Ectodermal cell (in vitro differentiated cells): ENCODE measurements around the gene EXPH5.

ENCODE experiments used
- H3K27ac ChIP-seq: 2 replicates; pipeline ENCODE4 v1.7.0; 2013; ENCODE audit warnings: mild to moderate bottlenecking, low read depth, low read length; ENCODE audit not compliant: insufficient read depth, poor library complexity, severe bottlenecking
- H3K27me3 ChIP-seq: 2 replicates; pipeline ENCODE4 v1.7.0; 2013; ENCODE audit warnings: mild to moderate bottlenecking, low read length; ENCODE audit not compliant: insufficient read depth, control insufficient read depth, poor library complexity, severe bottlenecking
- H3K36me3 ChIP-seq: one replicate; pipeline ENCODE4 v1.7.0; 2013; ENCODE audit warnings: low read length; ENCODE audit not compliant: control insufficient read depth, insufficient read depth
- H3K4me1 ChIP-seq: one replicate; pipeline ENCODE4 v1.7.0; 2013; ENCODE audit warnings: low read length; ENCODE audit not compliant: control insufficient read depth, insufficient read depth
- H3K4me3 ChIP-seq: 2 replicates; pipeline ENCODE4 v1.7.0; 2013; ENCODE audit warnings: low read depth, low read length, control low read depth; ENCODE audit not compliant: insufficient read depth
- H3K9me3 ChIP-seq: 2 replicates; pipeline ENCODE4 v1.7.0; 2013; ENCODE audit warnings: mild to moderate bottlenecking, low read length, moderate library complexity; ENCODE audit not compliant: control insufficient read depth
- WGBS, 2 experiments: methylation state at CpG; one replicate each; pipeline ENCODE4 v1.1.7; 2013; ENCODE audit warnings: missing lambda C conversion rate in 2 of 2; 5-methylcytosine and 5-hydroxymethylcytosine counted together

The EXPH5 gene

DNA sequence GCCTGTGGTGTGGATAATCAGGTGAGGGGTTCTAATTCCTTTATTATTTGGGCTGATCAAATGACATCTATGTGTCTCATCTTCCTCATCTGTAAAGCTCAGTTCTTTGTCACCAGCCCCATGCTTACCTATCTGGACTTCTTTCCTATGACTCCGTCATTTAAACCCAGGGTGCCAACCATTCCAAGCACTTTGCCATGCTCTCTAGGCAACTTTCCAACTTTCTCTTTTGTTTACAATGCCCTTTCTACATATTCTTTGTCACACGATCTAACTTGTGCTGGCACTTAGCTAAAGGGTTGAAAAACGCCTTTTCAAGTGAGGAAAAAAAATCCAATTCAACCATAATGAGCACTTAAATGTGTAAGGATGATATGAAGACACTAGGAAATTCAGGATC is 27.9 kb downstream of the EXPH5 start:
- Histone ChIP-seq H3K27ac (no peak overlapping the region), H3K27me3 (no peaks in the 10 kb centered on the region), H3K36me3 (no peaks in the 10 kb centered on the region), H3K4me1 (peaks cover 13% of the 10 kb centered on the region), H3K4me3 (no peak overlapping the region), H3K9me3 (no peaks in the 10 kb centered on the region)
- 89 to 90% methylated on average over 2 to 3 of the region's 3 CpGs for WGBS, 2 experiments

DNA sequence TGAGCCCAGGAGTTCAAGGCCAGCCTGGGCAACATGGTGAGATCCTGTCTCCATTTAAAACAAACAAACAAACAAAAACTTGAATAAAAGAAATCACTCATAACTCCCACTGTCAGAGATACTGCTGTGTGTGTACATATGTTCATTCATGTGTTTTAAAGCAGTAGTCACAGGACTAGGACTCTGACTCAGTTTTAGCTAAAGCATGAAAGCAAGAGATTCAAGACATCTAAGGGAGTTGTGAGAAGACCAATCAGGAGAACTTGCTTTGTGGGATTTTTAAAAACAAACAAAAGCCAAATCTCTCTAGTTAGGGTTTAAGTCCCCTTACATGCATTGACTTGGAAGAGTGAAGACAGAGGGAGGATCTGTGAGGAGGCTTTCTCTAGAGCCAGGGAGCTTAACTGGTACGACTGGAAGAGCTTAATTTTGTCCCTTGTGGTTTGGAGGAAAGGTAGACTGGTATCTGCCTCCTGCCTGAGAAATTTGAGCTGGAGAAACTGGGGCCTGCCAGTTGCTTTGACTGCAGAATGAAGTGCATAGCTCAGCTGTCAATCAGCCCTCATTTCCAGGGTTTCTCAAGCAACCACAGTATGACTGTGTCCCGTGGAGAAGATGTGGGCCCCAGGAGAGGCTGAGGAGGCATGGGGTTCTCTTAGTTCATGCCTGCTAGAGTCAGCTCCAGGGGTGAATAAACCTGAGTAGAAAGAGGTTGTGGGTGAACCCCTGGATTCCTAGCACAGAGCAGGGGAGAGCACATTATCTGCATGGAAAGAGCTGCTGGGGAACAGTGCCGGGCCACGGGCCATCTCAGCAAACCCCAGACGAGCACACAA is 30.6 kb downstream of the EXPH5 start:
- WGBS, 2 experiments: 75 to 78% methylated on average over 5 of the region's 5 CpGs
- H3K27me3 ChIP-seq: no peaks in the 10 kb centered on the region
- H3K4me1 ChIP-seq: peaks cover 13% of the 10 kb centered on the region
- no peaks in the 10 kb centered on the region for H3K36me3 ChIP-seq
- H3K27ac ChIP-seq: no peak overlapping the region
- no peaks in the 10 kb centered on the region for H3K9me3 ChIP-seq
- H3K4me3 ChIP-seq: no peak overlapping the region

DNA sequence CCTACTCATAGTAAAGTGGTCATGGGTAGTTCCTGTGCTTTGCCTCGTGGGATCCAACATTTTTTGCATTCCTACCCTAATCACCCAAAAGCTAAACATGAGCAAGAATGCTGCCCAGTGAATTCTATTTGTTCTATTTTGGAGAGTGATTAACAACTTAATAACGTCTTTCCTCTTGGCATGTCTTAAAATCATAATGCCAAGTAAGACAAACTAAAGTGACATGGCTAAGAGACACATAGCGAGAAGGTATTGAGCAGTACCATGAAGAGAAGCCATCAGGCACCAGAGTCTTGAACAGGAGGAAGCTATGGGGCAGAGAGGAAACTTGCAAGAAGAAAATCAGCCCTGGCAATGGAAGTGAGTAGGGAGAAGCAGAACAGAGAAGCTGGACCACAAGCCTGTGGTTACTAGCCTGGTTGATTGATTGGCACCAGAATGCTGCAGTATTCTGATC is 32.0 kb downstream of the EXPH5 start:
- Histone ChIP-seq H3K9me3 (no peaks in the 10 kb centered on the region), H3K27ac (no peak overlapping the region), H3K27me3 (no peaks in the 10 kb centered on the region), H3K4me1 (peaks cover 13% of the 10 kb centered on the region), H3K36me3 (no peaks in the 10 kb centered on the region), H3K4me3 (no peak overlapping the region)
- 76 to 85% methylated on average over 3 of the region's 3 CpGs for WGBS, 2 experiments

DNA sequence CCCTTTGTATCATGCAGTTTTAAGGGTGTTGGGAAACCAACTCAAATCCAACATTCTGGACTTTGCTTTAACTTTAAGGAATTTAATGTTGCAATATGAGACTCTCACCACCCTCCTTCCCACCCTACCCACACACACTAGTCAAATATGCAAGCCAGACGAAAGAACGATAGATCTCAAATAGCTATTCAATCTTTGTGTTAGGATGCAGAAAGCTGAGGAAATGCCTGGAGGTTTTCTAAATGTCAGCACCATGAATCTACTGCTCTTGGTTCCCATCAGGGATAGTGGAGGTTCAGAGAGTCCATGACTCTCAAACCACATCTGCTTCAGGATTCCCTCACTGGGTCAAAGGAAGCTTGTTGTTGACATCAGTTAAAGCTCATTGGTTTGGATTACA is 33.7 kb downstream of the EXPH5 start:
- WGBS, 2 experiments: 88 to 94% methylated on average over 2 of the region's 2 CpGs
- Histone ChIP-seq H3K36me3 (no peaks in the 10 kb centered on the region), H3K27me3 (no peaks in the 10 kb centered on the region), H3K4me1 (peaks cover 13% of the 10 kb centered on the region), H3K9me3 (no peaks in the 10 kb centered on the region), H3K27ac (no peak overlapping the region), H3K4me3 (no peak overlapping the region)

DNA sequence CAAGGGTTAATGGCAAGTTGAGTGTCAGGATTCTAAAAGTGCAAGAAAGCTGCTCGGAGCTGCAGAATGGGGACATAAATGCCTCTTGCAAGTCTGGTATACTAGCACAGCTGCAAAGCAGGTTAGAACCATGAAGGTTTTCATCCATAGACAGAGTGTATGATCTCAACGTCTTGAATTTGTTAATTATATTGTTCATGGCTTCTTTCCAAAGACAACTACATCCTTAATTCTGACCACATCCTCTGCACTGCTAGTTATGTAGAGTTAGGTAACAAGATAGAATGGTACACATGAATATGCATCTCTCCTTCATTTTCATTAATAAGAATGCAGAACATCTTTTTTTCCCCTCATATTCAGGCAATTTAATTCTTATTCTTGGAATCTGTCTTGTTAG is 34.2 kb downstream of the EXPH5 start:
- H3K27ac ChIP-seq: no peak overlapping the region
- peaks cover 13% of the 10 kb centered on the region for H3K4me1 ChIP-seq
- no peaks in the 10 kb centered on the region for H3K27me3 ChIP-seq
- no peak overlapping the region for H3K4me3 ChIP-seq
- no peaks in the 10 kb centered on the region for H3K9me3 ChIP-seq
- 79 to 94% methylated on average over 1 of the region's 2 CpGs for WGBS, 2 experiments
- no peaks in the 10 kb centered on the region for H3K36me3 ChIP-seq

DNA sequence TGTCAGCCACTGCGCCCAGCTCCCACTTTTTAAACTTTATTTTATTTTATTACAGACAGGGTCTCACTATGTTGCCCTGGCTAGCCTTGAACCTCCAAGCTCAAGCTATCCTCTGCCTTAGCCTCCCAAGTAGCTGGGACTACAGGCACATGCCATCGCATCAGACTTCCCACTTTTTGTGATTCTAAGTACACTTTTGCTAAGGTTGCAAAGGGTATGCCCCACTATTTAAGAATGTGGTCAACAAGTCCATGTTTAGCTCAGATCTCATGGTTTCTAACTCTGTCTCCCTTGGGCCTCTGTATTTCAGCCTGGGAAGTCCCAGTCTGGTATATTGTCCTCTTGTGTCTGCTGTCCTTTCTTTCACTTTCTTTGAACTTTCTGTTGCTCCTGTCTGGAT is 35.3 kb downstream of the EXPH5 start:
- no peaks in the 10 kb centered on the region for H3K27me3 ChIP-seq

DNA sequence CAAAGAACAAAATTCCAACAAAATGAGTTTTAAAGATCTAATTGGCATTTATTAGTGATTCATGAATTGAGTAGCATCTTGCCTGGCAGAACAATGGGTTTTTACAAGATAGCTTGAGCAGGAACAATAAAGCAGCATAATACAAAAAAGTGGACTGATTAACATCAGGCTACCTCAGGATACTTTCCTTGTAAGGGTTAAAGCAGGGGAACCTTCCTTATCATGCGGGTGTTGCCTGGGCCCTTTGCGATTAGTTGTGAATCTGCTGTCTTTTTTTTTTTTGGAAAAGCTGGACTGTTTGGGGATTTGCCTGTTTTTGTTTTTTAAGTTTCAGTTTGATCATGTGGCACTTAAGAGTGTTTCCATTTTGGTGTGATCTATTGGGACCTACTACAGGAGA is 37.5 kb downstream of the EXPH5 start:
- Histone ChIP-seq H3K27ac (no peak overlapping the region), H3K9me3 (no peaks in the 10 kb centered on the region), H3K27me3 (no peaks in the 10 kb centered on the region), H3K36me3 (no peaks in the 10 kb centered on the region), H3K4me3 (no peak overlapping the region), H3K4me1 (peaks cover 11% of the 10 kb centered on the region)
- WGBS, 2 experiments: 93 to 94% methylated on average over 2 of the region's 2 CpGs

More for the DNA sequence above, 35.3 kb downstream of the EXPH5 start:
- WGBS, 2 experiments: 91 to 95% methylated on average over 2 of the region's 2 CpGs
- Histone ChIP-seq H3K27ac (no peak overlapping the region), H3K4me3 (no peak overlapping the region), H3K4me1 (peaks cover 7% of the 10 kb centered on the region), H3K36me3 (no peaks in the 10 kb centered on the region), H3K9me3 (no peaks in the 10 kb centered on the region)

DNA sequence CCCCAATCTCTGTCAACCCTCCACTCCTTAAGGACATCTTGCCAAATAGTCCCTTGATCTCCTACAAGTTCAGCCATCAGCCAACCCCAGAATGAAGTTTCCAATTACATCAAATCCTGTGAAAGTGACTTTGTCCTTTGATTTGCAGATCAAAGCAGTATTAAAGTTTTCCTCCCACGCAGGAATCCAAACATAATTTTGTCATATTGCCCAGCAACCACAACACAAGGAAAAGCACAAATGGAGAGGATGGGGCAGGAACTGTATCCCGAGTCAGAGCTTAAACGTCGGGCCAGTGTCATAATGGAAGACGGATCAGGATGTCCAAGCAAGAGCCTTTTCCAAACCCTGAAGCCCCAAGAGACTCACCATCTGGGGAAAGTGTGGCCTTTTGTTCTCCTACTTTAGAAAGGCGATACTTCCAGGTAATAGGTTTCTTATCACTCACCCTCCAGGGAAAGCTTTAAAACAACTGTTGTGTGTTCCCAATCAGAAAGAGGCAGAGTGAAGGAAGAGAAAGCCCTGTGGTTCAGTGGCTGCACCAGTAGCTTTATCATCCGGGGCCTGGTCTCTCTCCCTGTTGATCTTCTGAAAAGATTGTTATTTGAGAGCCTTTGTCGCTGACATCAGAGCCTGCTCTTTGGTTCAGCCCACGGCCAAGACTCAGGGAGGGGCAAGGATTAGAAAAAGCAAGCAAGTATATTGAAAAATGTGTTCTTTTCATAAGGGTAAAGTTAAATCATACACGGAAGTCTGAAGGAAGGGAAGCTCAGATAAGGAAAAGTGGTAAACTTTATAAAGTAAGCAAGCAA is 41.7 kb downstream of the EXPH5 start:
- Histone ChIP-seq H3K27ac (no peak overlapping the region), H3K9me3 (no peaks in the 10 kb centered on the region), H3K36me3 (no peaks in the 10 kb centered on the region), H3K4me1 (peaks cover 11% of the 10 kb centered on the region), H3K27me3 (no peaks in the 10 kb centered on the region), H3K4me3 (no peak overlapping the region)
- 75 to 80% methylated on average over 10 of the region's 10 CpGs for WGBS, 2 experiments

DNA sequence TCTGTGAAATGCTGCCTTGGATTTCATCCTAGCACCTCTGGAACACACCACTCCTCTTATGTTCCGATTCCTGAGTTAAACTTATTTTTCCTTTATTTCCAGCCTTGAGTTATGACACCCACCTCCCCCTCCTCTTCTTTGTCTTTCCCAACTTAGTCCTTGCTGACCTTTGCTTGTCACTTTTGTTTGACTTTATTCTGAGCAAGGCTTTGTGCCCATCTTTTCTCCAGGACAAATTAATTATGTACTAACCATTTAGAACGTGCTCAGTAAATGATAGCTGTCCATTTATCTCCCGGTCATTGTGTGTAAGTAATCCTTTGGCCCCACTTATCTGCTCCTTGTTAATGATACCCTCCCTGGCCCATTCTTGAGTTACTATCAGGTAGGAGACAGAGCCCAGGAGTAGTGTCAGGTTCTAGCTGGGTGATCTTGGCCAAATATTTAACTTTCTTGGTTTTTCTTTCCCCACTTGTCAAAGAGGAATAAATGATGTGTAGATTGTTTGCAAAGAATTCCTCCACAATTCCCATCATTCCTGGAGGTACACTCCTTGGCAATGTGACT is 44.2 kb downstream of the EXPH5 start:
- Histone ChIP-seq H3K27me3 (no peaks in the 10 kb centered on the region), H3K4me1 (peaks cover 16% of the 10 kb centered on the region), H3K27ac (no peak overlapping the region), H3K4me3 (no peak overlapping the region), H3K36me3 (no peaks in the 10 kb centered on the region), H3K9me3 (no peaks in the 10 kb centered on the region)
- 94 to 95% methylated on average over 3 of the region's 3 CpGs for WGBS, 2 experiments

DNA sequence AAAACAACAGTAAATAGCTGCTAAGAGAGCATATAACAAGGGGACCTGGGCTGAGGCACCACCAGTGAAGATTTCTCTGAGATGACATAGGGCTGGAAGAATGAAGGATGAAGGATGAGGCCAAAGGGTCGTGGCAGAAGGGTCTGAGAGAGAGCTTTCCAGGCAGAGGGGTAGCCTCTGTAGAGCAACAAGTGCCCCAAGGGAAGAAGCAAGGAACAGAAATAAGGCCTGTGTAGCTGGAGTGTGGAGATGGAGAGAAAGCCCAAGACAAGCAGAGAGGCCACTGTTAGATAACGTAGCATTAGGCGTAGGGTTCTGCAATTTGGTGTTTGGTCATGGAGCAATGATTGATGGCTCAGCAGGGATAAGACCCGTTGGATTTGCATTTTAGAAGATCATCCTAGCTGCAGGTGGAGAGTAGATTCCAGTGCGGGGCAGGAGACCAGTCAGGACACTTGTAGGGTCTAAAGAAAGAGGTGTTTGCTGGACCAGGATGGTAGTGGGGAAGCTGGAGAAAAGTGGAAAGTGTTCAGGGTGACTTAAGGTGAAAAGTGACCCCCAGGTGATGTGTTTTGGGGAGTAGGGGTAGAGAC is 47.6 kb downstream of the EXPH5 start:
- Histone ChIP-seq H3K9me3 (no peaks in the 10 kb centered on the region), H3K27ac (no peak overlapping the region), H3K36me3 (no peaks in the 10 kb centered on the region), H3K4me1 (peaks cover 5% of the 10 kb centered on the region), H3K4me3 (no peak overlapping the region), H3K27me3 (no peaks in the 10 kb centered on the region)
- WGBS, 2 experiments: 76% methylated on average over 5 of the region's 5 CpGs
